Mesendoderm (in vitro differentiated cells): ENCODE data around the gene DMRT3.
A peak's percentile ranks its signal among the peaks of the same experiment; 100 is the strongest.

Experiments
- DNase-seq: peaks from one replicate; pipeline ENCODE4 v3.0.0; 2013
- H2AK5ac ChIP-seq: 2 replicates; pipeline ENCODE4 v1.6.1; 2013; ENCODE audit warnings: low read length, inconsistent platforms
- H2BK120ac ChIP-seq: 2 replicates; pipeline ENCODE4 v1.6.1; 2013; ENCODE audit warnings: low read depth, mild to moderate bottlenecking, low read length, moderate library complexity, mixed read lengths
- H2BK15ac ChIP-seq: replicated peaks from 2 replicates; pipeline ENCODE4 v1.6.1; 2013; ENCODE audit warnings: low read depth, mild to moderate bottlenecking, moderate library complexity
- H2BK5ac ChIP-seq: 2 replicates; pipeline ENCODE4 v1.6.1; 2013; ENCODE audit warnings: low read length, inconsistent platforms
- H3K18ac ChIP-seq: 2 replicates; pipeline ENCODE4 v1.6.1; 2013; ENCODE audit warnings: mild to moderate bottlenecking, low read length, mixed read lengths
- H3K23ac ChIP-seq: one replicate; pipeline ENCODE4 v1.6.1; 2013; ENCODE audit warnings: low read length
- H3K27ac ChIP-seq: 2 replicates; pipeline ENCODE4 v1.5.1; 2013; ENCODE audit warnings: low read depth, mild to moderate bottlenecking, inconsistent platforms, low read length, moderate library complexity
- H3K27me3 ChIP-seq: 2 replicates; pipeline ENCODE4 v1.6.1; 2013; ENCODE audit warnings: low read length, control low read depth, mild to moderate bottlenecking, inconsistent platforms; ENCODE audit not compliant: insufficient read depth, poor library complexity
- H3K36me3 ChIP-seq: 2 replicates; pipeline ENCODE4 v1.6.1; 2013; ENCODE audit warnings: low read length, inconsistent platforms; ENCODE audit not compliant: control insufficient read depth, insufficient read depth
- H3K4ac ChIP-seq: one replicate; pipeline ENCODE4 v1.6.1; 2013; ENCODE audit warnings: low read depth, mild to moderate bottlenecking, low read length, moderate library complexity
- H3K4me1 ChIP-seq: 2 replicates; pipeline ENCODE4 v1.6.1; 2013; ENCODE audit warnings: low read depth, low read length, inconsistent platforms; ENCODE audit not compliant: control insufficient read depth
- H3K4me2 ChIP-seq: 2 replicates; pipeline ENCODE4 v1.6.1; 2013; ENCODE audit warnings: low read length
- H3K4me3 ChIP-seq: 2 replicates; pipeline ENCODE4 v1.5.1; 2013; ENCODE audit warnings: mild to moderate bottlenecking, low read length
- H3K56ac ChIP-seq: one replicate; pipeline ENCODE4 v1.6.1; 2013; ENCODE audit warnings: low read length
- H3K79me1 ChIP-seq: 2 replicates; pipeline ENCODE4 v1.6.1; 2013; ENCODE audit warnings: low read length, inconsistent platforms
- H3K79me2 ChIP-seq: 2 replicates; pipeline ENCODE4 v1.6.1; 2013; ENCODE audit warnings: mild to moderate bottlenecking, low read length; ENCODE audit not compliant: control insufficient read depth, insufficient read depth
- H3K9ac ChIP-seq: 2 replicates; pipeline ENCODE4 v1.6.1; 2013; ENCODE audit warnings: low read length, inconsistent platforms
- H4K5ac ChIP-seq: one replicate; pipeline ENCODE4 v1.6.1; 2013; ENCODE audit warnings: low read length
- H4K8ac ChIP-seq: one replicate; pipeline ENCODE4 v1.6.1; 2013; ENCODE audit warnings: low read depth, mild to moderate bottlenecking, control low read depth, low read length, moderate library complexity
- WGBS: extraction: QIAGEN DNeasy Blood & Tissue Kit; methylation state at CpG from one replicate; pipeline ENCODE4 v1.1.7; 2013; ENCODE audit warnings: low lambda C conversion rate, missing lambda C conversion rate; ENCODE audit not compliant: insufficient coverage; ENCODE audit errors: extremely low coverage; 5-methylcytosine and 5-hydroxymethylcytosine counted together

The DMRT3 gene

DNA sequence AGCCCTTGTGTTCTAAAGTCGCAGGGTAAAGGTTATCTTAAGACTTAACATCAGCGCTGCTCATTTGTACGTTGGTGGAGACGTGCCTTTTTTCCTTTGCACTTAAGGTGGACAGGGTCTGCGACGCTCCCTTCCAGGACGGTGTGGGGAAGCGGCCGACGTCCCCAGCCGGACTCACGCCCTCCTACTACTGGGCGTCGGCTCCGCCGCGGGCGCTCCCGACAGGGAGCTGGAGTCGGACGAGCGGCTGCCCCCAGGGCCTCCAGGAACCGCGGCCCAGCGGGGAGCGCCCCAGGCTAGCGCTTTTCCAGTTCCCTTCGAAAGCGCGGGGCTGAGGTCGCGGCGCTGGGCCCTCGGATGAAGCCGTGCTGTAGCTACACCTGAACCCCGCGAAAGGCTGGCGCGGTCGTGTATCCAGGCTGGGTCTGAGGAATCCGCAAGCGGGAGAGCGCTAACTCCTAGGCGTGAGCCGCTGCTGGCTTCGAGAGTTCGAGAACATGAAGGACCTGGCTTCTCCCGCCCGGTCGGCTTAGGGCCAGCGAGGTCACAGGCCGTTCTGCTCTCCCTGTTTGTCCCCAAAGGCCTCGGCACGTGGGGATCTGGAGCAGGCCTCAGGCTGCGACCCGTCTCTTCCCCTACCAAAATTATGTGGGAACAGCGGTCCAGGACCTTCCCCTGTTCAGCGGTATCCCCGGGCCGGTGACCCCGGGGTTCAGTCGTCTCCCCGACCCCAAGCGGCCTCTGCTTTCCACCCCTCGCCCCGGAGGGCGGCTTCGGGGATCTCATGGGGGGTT, 3.8 kb upstream of the DMRT3 start:
- Histone ChIP-seq H3K36me3 (no peaks in the 10 kb centered on the region), H3K4me2 (peak overlapping the region; percentile 41), H2AK5ac (no peak overlapping the region), H3K23ac (no peak overlapping the region), H3K18ac (no peak overlapping the region), H2BK120ac (no peak overlapping the region), H4K5ac (no peak overlapping the region), H3K27me3 (peaks cover 51% of the 10 kb centered on the region), H3K56ac (peak overlapping the region; percentile 71), H3K79me2 (no peaks in the 10 kb centered on the region), H3K9ac (peak overlapping the region; percentile 58), H3K27ac (no peak overlapping the region), H3K4me3 (no peak overlapping the region), H4K8ac (no peak overlapping the region), H3K4me1 (peaks cover 4% of the 10 kb centered on the region), H2BK15ac (no peak overlapping the region), H3K79me1 (no peaks in the 10 kb centered on the region), H3K4ac (no peak overlapping the region), H2BK5ac (no peak overlapping the region)
- no peak for DNase-seq
- WGBS, result no CpG with 5 or more reads among the region's 68 CpGs

DNA sequence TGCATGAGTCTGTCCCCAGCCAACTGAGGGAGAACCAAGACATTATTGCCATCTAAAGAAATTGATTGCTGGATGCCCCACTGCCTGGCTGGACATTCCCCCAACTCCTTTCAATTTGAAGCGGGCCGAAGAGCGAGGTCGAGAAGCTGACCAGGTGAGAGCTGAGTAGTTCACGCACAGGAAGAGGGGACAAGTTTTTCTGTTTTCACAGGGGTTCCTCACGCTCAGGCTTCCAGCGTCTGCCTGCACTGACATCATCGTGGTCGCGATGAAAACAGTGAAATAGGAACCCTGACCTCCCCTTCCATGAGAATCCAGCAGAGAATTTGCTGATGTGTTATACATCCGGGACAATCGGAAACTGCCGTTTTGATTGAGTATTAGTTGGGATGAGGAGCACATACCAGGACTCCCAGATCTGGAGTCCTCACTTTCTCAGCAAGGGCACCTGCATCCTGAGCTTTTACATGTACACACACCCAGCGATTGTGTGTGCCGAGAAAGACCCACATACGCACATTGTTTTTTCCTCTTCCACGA, 3.1 kb upstream of the DMRT3 start:
- no peak overlapping the region for H3K56ac ChIP-seq
- H3K79me1 ChIP-seq, result no peaks in the 10 kb centered on the region
- peaks cover 58% of the 10 kb centered on the region for H3K27me3 ChIP-seq
- no peak overlapping the region for H3K4me3 ChIP-seq
- H4K8ac ChIP-seq, result no peak overlapping the region
- no peak overlapping the region for H4K5ac ChIP-seq
- H3K4me1 ChIP-seq, result peaks cover 4% of the 10 kb centered on the region
- no peak overlapping the region for H3K27ac ChIP-seq
- H3K23ac ChIP-seq, result no peak overlapping the region
- no peak overlapping the region for H2BK120ac ChIP-seq
- DNase-seq, result peak; percentile 9
- no peak overlapping the region for H3K18ac ChIP-seq
- H3K79me2 ChIP-seq, result no peaks in the 10 kb centered on the region
- no peak overlapping the region for H2AK5ac ChIP-seq
- no peak overlapping the region for H3K4ac ChIP-seq
- no peak overlapping the region for H2BK5ac ChIP-seq
- no peak overlapping the region for H2BK15ac ChIP-seq
- no peaks in the 10 kb centered on the region for H3K36me3 ChIP-seq
- no CpG with 5 or more reads among the region's 17 CpGs for WGBS
- H3K9ac ChIP-seq, result no peak overlapping the region
- no peak overlapping the region for H3K4me2 ChIP-seq

DNA sequence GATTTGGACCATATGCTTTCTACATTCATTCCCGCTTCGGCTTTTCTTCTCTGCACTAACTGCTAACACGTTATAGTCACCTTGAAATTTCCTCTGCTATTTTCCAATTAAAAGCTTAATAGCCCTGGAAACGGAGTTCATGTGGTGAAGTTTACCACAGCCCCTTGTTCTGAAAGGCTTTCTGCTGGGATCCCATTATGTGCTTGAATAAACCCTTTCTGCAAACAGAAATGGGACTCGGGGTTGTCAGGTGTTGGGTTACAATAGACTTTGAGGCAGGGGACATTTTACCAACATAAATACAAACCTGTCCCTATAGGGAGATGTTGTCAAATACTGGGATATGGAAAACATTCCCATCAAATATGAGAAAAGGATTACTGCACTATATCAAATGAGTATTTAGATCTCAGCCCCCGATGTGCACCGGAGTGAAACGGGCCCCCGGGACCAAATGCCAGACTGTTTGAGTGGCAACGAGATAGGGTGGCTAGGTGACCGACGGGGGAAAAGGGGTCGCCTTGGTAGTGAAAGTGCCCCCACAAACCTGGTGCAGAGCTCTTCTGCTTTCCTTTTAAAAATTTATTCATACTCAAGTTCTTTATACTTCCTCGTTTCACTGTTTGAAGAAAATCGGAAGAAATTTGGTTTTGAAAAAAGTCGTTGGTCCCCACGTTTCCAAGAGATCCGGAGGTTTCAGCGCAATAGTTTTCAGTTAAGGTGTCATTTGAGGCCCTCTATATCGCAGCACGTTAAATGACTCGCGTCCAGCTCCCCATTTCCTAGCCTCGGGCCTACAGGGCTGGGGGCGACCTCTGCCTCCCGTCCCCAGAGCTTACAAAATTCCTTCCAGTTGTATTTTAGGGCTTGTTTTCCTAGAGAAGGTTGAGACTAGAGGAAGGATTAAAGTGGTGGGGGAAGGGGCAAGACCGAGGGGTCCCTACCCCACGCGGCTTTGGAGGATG, 2.1 kb upstream of the DMRT3 start:
- Histone ChIP-seq H2BK120ac (no peak overlapping the region), H4K8ac (no peak overlapping the region), H3K56ac (no peak overlapping the region), H3K36me3 (no peaks in the 10 kb centered on the region), H3K27me3 (peaks cover 67% of the 10 kb centered on the region), H3K23ac (no peak overlapping the region), H3K9ac (no peak overlapping the region), H2AK5ac (no peak overlapping the region), H3K4me2 (no peak overlapping the region), H2BK5ac (no peak overlapping the region), H3K4me3 (no peak overlapping the region), H2BK15ac (no peak overlapping the region), H3K27ac (no peak overlapping the region), H3K79me2 (no peaks in the 10 kb centered on the region), H3K18ac (no peak overlapping the region), H3K4ac (no peak overlapping the region), H3K4me1 (peaks cover 4% of the 10 kb centered on the region), H3K79me1 (no peaks in the 10 kb centered on the region), H4K5ac (no peak overlapping the region)
- WGBS, result no CpG with 5 or more reads among the region's 29 CpGs
- DNase-seq, result no peak

- no peak overlapping the region for H3K4me3 ChIP-seq
- H3K4ac ChIP-seq, result no peak overlapping the region
- no peak overlapping the region for H2BK120ac ChIP-seq
- no peak overlapping the region for H2BK5ac ChIP-seq
- no peak overlapping the region for H3K4me2 ChIP-seq
- peak; percentile 46 for DNase-seq
- peaks cover 69% of the 10 kb centered on the region for H3K27me3 ChIP-seq
- H3K36me3 ChIP-seq, result no peaks in the 10 kb centered on the region
- H4K8ac ChIP-seq, result no peak overlapping the region
- H3K4me1 ChIP-seq, result peaks cover 4% of the 10 kb centered on the region
- no peaks in the 10 kb centered on the region for H3K79me2 ChIP-seq
- H3K23ac ChIP-seq, result no peak overlapping the region
- H3K56ac ChIP-seq, result no peak overlapping the region
- no peak overlapping the region for H2BK15ac ChIP-seq
- no peak overlapping the region for H3K18ac ChIP-seq
- no peak overlapping the region for H3K9ac ChIP-seq
- H3K79me1 ChIP-seq, result no peaks in the 10 kb centered on the region
- no peak overlapping the region for H2AK5ac ChIP-seq
- H4K5ac ChIP-seq, result no peak overlapping the region
- WGBS, result no CpG with 5 or more reads among the region's 24 CpGs
- H3K27ac ChIP-seq, result no peak overlapping the region
Measured at GRCh38 chr9:974996-975739, 1.3 kb upstream of the DMRT3 start.

- H3K4ac ChIP-seq, result no peak overlapping the region
- no peaks in the 10 kb centered on the region for H3K36me3 ChIP-seq
- H2BK15ac ChIP-seq, result no peak overlapping the region
- no peak overlapping the region for H4K5ac ChIP-seq
- peak overlapping the region; percentile 5 for H3K56ac ChIP-seq
- no peaks in the 10 kb centered on the region for H3K79me2 ChIP-seq
- no peak overlapping the region for H4K8ac ChIP-seq
- WGBS, result no CpG with 5 or more reads among the region's 23 CpGs
- H2AK5ac ChIP-seq, result no peak overlapping the region
- no peak overlapping the region for H3K9ac ChIP-seq
- no peak overlapping the region for H2BK5ac ChIP-seq
- peak overlapping the region; percentile 52 for H3K4me2 ChIP-seq
- H3K23ac ChIP-seq, result no peak overlapping the region
- no peak overlapping the region for H3K4me3 ChIP-seq
- peaks cover 70% of the 10 kb centered on the region for H3K27me3 ChIP-seq
- peaks cover 2% of the 10 kb centered on the region for H3K4me1 ChIP-seq
- no peak overlapping the region for H3K18ac ChIP-seq
- no peak overlapping the region for H3K27ac ChIP-seq
- no peak for DNase-seq
- no peaks in the 10 kb centered on the region for H3K79me1 ChIP-seq
- no peak overlapping the region for H2BK120ac ChIP-seq
Measured at GRCh38 chr9:975740-976257, 656 bp upstream of the DMRT3 start.
